Activated naive CD4-positive, alpha-beta T cell treated with Interleukin-2 at 50 U/mL for 16 hours (primary cell): ENCODE results near the gene SIAH3.
A peak's percentile ranks its signal among the peaks of the same experiment; 100 is the strongest.
"Not testable (repeated sequence)": the region's sequence is repeated elsewhere in the genome, so short reads cannot be mapped to it uniquely, and the experiment has no call there.

Source experiments
- DNase-seq: peaks from one replicate; pipeline ENCODE4 v3.0.0-alpha.2; 2020

Gene SIAH3

GRCh38 chr13:45851171-45851921 is at the start of gene SIAH3:
Gene SIAH3 (minus strand): TSS chr13:45851753. CDS start chr13:45851629, 124 bp downstream.
- DNase-seq = peak; percentile 15

GRCh38 chr13:45899406-45899805 is 47.9 kb upstream of the SIAH3 start:
- DNase-seq = no peak

GRCh38 chr13:45897562-45897961 is 46.0 kb upstream of the SIAH3 start:
- no peak for DNase-seq

GRCh38 chr13:45896285-45896684 is 44.7 kb upstream of the SIAH3 start:
- no peak for DNase-seq

- DNase-seq = no peak
Measured at GRCh38 chr13:45895881-45896280, 44.3 kb upstream of the SIAH3 start.

GRCh38 chr13:45892513-45892912 is 41.0 kb upstream of the SIAH3 start:
- no peak for DNase-seq

GRCh38 chr13:45889590-45890243 is 38.2 kb upstream of the SIAH3 start:
- no peak for DNase-seq

GRCh38 chr13:45886466-45886865 is 34.9 kb upstream of the SIAH3 start:
- no peak for DNase-seq

GRCh38 chr13:45885194-45885593 is 33.6 kb upstream of the SIAH3 start:
- DNase-seq = no peak

- no peak for DNase-seq
Measured at GRCh38 chr13:45882626-45883025, 31.1 kb upstream of the SIAH3 start.

- DNase-seq = no peak
Measured at GRCh38 chr13:45881353-45881752, 29.8 kb upstream of the SIAH3 start.

- no peak for DNase-seq
Measured at GRCh38 chr13:45880242-45880641, 28.7 kb upstream of the SIAH3 start.

GRCh38 chr13:45879666-45880065 is 28.1 kb upstream of the SIAH3 start:
- DNase-seq = no peak

- DNase-seq = no peak
Measured at GRCh38 chr13:45878966-45879365, 27.4 kb upstream of the SIAH3 start.

GRCh38 chr13:45876781-45877180 is 25.2 kb upstream of the SIAH3 start:
- no peak for DNase-seq

GRCh38 chr13:45875951-45876350 is 24.4 kb upstream of the SIAH3 start:
- DNase-seq = no peak

GRCh38 chr13:45873491-45874325 is 22.2 kb upstream of the SIAH3 start:
- no peak for DNase-seq

GRCh38 chr13:45872566-45872965 is 21.0 kb upstream of the SIAH3 start:
- no peak for DNase-seq

- DNase-seq = not testable (repeated sequence)
Measured at GRCh38 chr13:45871201-45871600, 19.6 kb upstream of the SIAH3 start.

GRCh38 chr13:45870232-45870631 is 18.7 kb upstream of the SIAH3 start:
- no peak for DNase-seq

GRCh38 chr13:45865414-45865813 is 13.9 kb upstream of the SIAH3 start:
- DNase-seq = no peak

- no peak for DNase-seq
Measured at GRCh38 chr13:45863709-45864590, 12.4 kb upstream of the SIAH3 start.

- DNase-seq = no peak
Measured at GRCh38 chr13:45861322-45861721, 9.8 kb upstream of the SIAH3 start.
